Measurements from ENCODE around the gene CUL1.
"Not testable (repeated sequence)": the region's sequence is repeated elsewhere in the genome, so short reads cannot be mapped to it uniquely, and the experiment has no call there.

CUL1 gene

GRCh38 chr7:148698007-148698396 is 701 bp upstream of the CUL1 start:
- DNase-seq, result no peak

GRCh38 chr7:148699024-148699781 is 500 bp downstream of the CUL1 start:
- peak; percentile 48 for DNase-seq

DNA sequence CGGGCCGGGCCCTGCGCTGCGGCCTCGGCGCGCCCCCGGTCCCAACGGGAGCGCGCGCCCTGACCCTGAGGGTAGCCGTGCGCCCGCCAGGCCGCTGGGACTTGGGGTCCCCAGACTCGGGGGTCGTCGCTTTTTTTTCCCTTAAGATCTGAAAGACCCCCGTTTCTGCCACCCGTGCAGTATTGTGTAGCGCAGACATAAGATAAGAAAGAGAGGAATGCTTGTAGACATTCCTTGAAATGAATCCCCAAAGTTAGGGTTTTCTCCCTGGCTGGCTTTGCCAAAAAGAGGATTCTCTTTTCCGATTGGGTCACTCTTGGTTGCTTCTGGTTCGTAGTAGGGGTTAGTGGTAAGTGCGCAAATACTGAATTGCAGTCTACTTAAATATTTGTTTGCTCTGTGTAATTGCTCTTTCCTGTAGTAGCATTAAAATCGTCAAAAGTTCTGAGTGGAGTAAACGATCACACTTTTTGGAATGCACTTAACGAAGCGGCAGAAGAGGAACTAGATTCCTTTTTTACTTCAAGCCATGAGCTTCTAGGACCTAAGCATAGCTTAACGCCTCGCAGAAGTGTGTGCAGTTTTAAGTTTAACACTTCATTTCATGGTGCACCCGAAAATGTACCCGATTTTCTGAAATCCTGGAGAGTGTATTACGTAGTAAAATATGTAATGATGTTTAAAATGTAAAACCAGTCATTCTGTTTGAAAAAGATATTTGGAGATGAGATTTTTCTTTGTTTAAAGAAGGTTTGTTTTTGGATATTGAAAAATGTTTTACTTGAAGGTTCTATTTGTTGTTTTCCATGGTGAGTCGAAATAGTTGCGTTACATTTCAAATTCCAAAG is 1.3 kb downstream of the CUL1 start:
- DNase-seq, result peak; percentile 50

DNA sequence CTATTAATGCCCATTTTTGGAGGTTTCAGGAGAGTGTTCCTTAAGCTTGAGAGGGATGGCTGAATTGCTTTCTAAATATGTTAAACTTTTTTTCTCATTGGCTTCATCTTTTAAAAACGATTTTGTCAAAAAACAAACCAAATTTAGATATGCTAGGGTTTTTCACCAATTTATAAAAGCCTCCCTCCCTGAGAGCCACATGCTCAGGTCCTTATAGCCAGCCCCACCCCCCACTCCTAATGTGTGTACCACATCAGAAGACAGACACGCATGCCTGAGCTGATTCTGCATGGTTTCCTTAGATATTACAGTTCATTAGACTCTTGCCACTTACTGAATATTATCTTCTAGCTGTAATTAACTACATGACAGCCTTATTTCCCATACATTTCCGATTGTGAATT is 2.0 kb downstream of the CUL1 start:
- DNase-seq, result peak; percentile 59

DNA sequence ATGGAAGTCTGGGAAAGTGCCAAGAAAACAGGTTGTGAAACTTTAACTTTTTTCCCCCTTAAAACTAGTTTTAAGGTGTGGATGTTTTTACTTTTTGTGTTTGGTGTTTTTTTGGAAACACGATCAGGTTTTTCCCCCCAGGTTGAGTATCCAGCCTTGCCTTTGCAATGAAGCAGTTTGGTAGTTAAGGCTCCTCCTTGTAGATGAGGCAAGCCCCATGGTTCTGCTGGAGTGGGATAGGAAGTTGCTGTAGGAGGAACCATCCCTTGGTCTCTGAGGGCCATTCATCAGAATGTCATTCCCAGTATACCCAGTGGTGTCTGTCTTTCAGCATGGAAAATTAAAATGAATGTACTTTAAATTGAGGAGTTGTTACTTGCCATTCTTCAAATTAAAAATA is 2.7 kb downstream of the CUL1 start:
- DNase-seq, result peak; percentile 27

GRCh38 chr7:148702876-148703670 is 4.4 kb downstream of the CUL1 start:
- DNase-seq, result no peak

DNA sequence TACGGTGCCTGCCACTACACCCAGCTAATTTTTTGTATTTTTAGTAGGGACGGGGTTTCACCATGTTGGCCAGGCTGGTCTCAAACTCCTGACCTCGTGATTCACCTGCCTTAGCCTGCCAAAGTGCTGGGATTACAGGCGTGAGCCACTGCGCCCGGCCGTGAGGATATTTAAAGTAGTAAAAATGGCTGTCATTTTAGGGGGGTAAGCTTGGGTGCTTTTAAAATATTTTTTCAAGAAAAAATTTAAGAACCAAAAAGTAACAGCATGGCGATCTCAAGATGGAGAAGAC is 4.9 kb downstream of the CUL1 start:
- not testable (repeated sequence) for DNase-seq

DNA sequence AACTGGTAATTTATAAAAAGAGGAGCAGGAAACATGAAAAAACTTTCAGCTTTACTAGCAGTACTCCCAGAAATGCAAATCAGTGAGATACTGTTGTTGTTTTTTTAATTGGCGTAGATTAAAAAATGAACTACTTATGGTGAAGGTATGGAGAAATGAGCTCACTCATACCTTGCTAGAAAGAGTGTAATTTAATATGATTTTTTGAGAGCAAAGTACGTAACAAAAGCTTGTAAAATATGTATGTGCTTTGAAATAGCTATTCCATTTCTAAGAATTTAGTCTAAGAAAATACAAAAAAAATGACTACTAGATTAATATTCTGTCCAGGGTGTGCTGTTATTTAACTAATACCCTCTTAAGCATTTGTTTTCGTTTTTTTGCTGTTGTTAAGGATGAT is 5.5 kb downstream of the CUL1 start:
- DNase-seq, result no peak

DNA sequence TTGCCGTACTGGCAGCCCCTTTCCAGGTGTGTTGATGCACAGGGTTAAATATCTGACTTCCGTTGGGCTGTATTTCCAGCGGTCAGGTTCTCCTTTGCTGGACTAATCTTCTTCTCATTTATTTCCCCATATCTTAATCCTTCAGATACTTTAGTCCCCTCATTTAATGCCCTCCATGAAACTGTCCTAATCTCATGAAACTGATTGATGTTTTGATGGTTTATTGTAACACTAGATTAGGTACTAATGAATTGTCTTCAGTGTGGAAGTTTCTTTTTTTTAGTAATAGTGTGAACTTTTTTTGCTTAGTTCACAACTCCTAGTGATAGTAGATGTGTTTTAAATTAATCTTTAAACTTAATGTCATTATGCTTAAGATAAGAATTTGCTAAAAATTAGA is 6.3 kb downstream of the CUL1 start:
- no peak for DNase-seq

- DNase-seq, result no peak
Measured at GRCh38 chr7:148706368-148706767, 7.7 kb downstream of the CUL1 start.

DNA sequence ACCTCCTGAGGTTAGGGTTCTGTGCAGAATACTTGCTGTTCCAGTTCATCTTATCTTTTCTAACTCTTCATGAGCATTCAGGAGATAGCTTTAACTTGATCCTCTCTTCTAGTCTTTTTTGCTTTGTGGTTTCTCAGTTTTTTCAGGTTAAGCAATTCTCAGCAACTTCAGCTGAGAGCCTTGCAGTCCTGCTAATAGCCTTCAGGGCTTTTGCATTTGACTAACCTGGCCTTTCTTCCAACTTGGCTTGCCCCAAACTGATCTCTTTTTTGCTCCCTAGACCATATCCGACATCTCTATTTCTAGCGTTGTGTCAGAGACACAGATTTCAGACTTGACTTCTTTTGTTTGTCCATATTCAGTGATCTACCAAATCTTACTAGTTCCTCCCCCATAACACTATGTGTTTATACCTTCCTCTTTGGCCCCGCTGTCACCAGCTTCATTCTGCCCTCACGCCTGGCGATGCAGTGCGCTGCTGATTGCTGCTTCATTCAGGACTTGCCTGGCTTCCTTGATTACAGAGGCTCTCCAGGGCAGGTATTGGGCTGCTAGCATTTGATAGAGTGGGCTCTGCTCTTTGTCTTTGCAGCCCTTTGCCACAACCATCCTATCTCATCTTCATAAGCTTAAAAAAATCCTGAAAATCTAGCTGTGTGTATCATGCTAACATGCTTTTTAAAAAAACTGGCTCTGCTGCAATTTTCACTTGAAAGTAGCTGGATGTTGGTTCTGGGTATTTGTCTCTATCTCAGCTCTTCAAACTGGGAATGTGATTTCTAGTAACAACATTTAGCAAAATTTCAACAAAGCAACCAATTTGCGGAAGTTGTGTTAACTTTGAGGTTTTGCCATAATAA is 9.6 kb downstream of the CUL1 start:
- no peak for DNase-seq

DNA sequence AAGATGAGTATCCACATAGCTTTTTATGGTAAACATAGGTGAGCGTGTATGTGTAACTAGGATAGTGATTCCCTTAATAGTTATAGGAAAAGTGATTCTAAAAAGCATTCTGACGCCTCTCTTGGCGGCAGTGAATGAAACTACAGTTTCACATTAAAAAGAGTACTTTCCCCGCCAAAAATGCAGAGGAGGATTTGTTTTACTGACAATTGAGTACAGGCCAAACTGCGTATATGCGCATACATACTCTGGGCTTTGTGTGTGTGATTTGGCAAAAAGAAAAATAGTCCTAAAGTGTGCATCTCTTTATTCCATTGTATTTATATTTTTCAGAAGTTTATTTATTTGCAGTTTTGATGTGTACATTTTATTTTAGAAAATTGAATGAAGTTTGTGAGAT is 10.3 kb downstream of the CUL1 start:
- no peak for DNase-seq

DNA sequence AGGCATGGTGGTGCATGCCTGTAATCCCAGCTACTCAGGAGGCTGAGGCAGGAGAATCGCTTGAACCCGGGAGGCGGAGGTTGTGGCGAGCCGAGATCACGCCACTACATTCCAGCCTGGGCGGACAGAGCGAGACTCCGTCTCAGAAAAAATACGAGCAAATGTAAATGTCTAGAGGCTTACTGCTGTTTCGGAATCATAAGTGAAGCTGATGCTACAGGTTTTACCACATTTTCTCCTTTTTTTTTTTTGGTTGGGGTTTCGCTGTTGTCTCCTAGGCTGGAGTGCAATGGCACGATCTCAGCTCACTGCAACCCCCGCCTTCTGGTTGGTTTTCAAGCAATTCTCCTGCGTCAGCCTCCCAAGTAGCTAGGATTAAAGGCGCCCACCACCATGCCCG is 11.7 kb downstream of the CUL1 start:
- not testable (repeated sequence) for DNase-seq

- no peak for DNase-seq
Measured at GRCh38 chr7:148711191-148712102, 12.7 kb downstream of the CUL1 start.

DNA sequence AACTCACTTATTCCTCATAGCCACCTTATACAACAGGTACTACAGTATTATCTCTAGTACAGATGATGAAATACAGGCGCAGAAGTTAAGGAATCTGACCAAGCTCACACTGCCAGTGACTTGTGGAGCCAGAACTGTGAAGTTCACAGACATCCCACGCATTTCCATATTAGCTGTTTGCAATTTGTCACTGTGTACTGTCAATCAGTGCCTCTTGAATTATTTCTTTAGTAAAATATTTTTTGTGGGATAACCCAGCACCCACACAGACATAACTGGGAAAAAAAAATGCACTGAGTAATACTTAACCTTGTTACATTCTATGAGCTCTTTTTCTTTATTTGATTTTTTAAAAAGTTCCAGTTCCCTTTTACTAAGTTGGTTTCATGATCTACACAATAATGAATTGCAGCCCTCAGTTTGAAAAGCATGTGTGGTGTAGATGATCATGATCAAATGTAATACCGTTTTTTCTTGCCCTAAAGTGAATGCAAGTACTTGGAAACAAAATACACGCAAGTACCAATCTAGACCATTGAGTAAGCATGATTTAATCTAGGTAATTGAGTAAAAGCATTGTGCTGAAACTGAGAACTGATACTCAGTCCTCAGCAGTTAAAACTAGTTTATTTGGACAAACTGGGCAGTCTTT is 14.1 kb downstream of the CUL1 start:
- peak; percentile 16 for DNase-seq

DNA sequence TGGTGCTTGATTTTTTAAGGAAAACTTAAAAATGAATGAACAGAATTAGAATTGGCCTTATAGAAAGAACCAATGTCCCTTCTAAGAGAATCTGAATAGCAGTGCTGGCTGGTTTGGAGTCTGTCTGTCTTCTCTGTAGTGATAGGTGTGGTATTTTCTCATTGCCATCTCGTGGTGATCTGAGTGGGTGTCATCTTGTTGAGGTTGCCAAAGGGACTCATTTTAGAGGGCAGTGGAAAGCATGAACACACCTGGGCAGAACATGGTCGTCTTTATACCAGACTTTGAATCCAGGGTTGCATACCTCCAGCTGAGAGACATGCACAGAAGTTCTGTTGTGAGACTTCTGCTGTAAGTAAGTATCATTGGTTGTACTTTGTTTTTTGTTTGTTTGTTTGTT is 15.8 kb downstream of the CUL1 start:
- DNase-seq, result no peak

GRCh38 chr7:148715027-148715426 is 16.3 kb downstream of the CUL1 start:
- DNase-seq, result no peak

DNA sequence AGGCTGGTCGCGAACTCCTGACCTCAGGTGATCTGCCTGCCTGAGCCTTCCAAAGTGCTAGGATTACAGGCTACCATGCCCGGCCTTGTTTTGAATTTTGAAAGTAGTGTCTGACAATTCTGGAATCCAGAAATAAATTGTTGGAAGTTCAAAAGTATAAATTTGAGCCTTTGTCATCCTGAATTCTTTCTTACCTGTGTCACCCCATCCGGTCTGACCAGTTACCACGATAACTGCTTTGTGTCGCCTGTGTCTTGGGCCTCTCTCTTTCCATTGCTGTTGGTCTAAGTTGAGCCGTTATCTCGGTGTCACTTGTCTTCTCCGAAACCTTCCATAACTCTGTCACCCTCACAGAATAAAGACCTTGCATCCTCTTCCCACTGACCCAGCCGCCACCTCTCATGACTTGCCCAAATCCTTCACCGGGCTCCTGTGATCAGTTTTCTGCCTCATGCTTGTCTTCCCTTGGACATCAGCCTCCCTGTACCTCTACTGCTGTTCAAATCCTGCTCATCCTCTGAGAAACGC is 18.6 kb downstream of the CUL1 start:
- no peak for DNase-seq

DNA sequence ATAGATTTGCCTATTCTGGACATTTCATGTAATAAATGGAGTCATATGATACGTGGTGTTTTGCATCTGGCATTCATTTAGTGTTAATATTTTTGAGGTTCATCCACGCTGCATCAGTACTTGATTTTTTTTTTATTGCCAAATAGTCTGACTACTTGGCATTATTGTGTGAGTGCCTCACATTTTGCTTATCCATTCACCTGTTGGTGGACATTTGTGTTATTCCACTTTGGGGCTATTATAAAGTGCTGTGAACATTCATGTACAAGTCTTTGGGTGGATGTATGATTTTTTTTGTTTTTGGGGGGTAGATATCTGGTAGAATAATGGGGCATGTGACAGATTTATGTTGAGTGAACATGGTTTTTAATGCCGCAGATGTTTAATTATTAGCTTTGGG is 19.7 kb downstream of the CUL1 start:
- DNase-seq, result no peak

GRCh38 chr7:148719753-148720152 is 21.1 kb downstream of the CUL1 start:
- DNase-seq, result no peak

DNA sequence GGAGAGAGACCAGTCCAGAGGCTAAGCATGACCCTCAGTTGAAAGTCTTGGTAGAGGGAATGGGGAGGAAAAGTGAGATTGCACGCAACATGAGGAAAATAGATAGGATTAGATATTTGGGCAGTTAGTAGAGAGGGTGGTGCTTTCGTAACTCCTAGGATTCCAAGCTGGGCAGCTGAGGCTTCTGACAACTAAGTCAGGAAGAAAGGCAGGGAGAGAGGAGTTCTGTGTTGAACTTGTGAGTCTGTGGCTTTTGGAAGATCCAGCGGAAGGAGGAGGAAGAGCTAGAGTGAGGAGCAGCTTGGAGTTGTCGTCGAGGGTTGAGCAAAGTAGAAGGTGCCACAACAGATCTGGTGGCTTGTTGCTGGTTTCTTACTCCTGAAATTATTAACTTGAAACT is 21.8 kb downstream of the CUL1 start:
- DNase-seq, result no peak

Data from fibroblast of skin of right biceps (primary cell).